Measurements from ENCODE around the gene CLDND2.

The CLDND2 gene

DNA sequence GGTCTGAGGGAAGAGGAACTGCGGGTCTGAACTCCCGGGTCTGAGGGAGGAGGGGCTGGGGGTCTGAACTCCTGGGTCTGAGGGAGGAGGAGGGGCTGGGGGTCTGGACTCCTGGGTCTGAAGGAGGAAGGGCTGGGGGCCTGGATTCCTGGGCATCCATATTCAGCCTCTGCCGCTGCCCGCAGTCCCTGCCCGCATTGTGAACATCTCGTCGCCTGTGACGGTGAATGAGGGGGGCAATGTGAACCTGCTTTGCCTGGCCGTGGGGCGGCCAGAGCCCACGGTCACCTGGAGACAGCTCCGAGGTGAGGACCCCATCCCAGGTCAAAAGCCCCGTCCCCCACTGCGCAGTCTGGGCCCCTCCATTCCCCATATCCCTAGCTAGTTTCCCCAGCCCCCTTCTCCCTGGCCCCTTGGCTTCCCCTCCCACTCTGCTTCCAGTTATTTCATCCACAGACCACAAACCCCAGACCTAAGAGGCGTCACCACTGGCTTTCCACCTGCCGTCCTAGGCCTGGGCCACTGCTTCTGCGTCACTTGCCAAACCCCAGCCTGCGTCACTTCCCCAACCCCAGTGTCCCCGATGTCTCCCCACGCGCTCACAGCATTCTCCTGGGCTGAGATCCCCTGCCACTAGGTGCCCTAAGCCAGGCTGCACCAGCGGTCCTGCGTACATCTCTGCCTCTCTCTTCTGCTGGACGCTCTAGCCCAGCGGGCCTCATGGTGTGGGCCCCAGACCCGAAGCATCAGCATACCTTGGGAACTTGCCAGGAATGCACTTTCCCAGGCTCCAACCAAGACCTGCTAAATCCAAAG, 43.4 kb downstream of the CLDND2 start:
- CTCF ChIA-PET: interaction anchor here (0.6 to 1.0 kb wide), 3 partner anchors 83 to 167 kb away, joined by 4 to 7 read pairs (median 4); no protein-coding TSS in a partner anchor
- no peak overlapping the region for H3K4me3 ChIP-seq (ENCODE audit: low read depth, low read length)
- H3K36me3 ChIP-seq (ENCODE audit: control insufficient read depth in 2 of 2, insufficient read depth in 1 of 2, low read length in 2 of 2): no peaks in the 10 kb centered on the region
- H3K4me1 ChIP-seq (ENCODE audit: control insufficient read depth, insufficient read depth, low read length): no peaks in the 10 kb centered on the region; the same call in 1 of the 2 replicates
- H3K9me3 ChIP-seq (ENCODE audit: control insufficient read depth, insufficient read depth, low read depth, low read length): no peaks in the 10 kb centered on the region
- H3K27ac ChIP-seq (ENCODE audit: extremely low read depth, low read depth, low read length): no peak overlapping the region
- TF ChIP-seq ZXDB (tag by site-specific recombination; IDR thresholded peaks at IDR 0.05) (no peak), ZSCAN30 (tag by site-specific recombination; IDR thresholded peaks at IDR 0.05) (no peak), SCRT2 (tag by site-specific recombination; IDR thresholded peaks at IDR 0.05) (no peak), SP2 (tag by site-specific recombination; IDR thresholded peaks at IDR 0.05) (no peak), ZNF473 (tag by site-specific recombination; IDR thresholded peaks at IDR 0.05) (no peak), ZNF623 (tag by site-specific recombination; IDR thresholded peaks at IDR 0.05) (no peak), ZNF19 (tag by site-specific recombination; IDR thresholded peaks at IDR 0.05; ENCODE audit: low read depth) (no peak), ZBTB1 (tag by site-specific recombination; IDR thresholded peaks at IDR 0.05) (no peak), ZNF571 (tag by site-specific recombination; IDR thresholded peaks at IDR 0.05) (no peak), ZNF449 (tag by site-specific recombination; IDR thresholded peaks at IDR 0.05) (no peak), KLF1 (tag by site-specific recombination; IDR thresholded peaks at IDR 0.05) (no peak), ZBTB17 (tag by site-specific recombination; IDR thresholded peaks at IDR 0.05) (no peak), KLF17 (tag by site-specific recombination; IDR thresholded peaks at IDR 0.05) (no peak), PBX3 (CRISPR knock-in tag; IDR thresholded peaks at IDR 0.05) (no peak), ZNF350 (tag by site-specific recombination; IDR thresholded peaks at IDR 0.05) (no peak), ZNF175 (tag by site-specific recombination; IDR thresholded peaks at IDR 0.05) (no peak)
- TF ChIP-seq, protein P1, sequence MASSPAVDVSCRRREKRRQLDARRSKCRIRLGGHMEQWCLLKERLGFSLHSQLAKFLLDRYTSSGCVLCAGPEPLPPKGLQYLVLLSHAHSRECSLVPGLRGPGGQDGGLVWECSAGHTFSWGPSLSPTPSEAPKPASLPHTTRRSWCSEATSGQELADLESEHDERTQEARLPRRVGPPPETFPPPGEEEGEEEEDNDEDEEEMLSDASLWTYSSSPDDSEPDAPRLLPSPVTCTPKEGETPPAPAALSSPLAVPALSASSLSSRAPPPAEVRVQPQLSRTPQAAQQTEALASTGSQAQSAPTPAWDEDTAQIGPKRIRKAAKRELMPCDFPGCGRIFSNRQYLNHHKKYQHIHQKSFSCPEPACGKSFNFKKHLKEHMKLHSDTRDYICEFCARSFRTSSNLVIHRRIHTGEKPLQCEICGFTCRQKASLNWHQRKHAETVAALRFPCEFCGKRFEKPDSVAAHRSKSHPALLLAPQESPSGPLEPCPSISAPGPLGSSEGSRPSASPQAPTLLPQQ (tag by site-specific recombination; IDR thresholded peaks at IDR 0.05): no peak
- TF ChIP-seq, protein P2, sequence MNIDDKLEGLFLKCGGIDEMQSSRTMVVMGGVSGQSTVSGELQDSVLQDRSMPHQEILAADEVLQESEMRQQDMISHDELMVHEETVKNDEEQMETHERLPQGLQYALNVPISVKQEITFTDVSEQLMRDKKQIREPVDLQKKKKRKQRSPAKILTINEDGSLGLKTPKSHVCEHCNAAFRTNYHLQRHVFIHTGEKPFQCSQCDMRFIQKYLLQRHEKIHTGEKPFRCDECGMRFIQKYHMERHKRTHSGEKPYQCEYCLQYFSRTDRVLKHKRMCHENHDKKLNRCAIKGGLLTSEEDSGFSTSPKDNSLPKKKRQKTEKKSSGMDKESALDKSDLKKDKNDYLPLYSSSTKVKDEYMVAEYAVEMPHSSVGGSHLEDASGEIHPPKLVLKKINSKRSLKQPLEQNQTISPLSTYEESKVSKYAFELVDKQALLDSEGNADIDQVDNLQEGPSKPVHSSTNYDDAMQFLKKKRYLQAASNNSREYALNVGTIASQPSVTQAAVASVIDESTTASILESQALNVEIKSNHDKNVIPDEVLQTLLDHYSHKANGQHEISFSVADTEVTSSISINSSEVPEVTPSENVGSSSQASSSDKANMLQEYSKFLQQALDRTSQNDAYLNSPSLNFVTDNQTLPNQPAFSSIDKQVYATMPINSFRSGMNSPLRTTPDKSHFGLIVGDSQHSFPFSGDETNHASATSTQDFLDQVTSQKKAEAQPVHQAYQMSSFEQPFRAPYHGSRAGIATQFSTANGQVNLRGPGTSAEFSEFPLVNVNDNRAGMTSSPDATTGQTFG (tag by site-specific recombination; IDR thresholded peaks at IDR 0.05; ENCODE audit: borderline replicate concordance): no peak
- TF ChIP-seq, protein P3, sequence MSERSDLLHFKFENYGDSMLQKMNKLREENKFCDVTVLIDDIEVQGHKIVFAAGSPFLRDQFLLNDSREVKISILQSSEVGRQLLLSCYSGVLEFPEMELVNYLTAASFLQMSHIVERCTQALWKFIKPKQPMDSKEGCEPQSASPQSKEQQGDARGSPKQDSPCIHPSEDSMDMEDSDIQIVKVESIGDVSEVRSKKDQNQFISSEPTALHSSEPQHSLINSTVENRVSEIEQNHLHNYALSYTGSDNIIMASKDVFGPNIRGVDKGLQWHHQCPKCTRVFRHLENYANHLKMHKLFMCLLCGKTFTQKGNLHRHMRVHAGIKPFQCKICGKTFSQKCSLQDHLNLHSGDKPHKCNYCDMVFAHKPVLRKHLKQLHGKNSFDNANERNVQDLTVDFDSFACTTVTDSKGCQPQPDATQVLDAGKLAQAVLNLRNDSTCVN (tag by site-specific recombination; optimal IDR thresholded peaks at IDR 0.05): no peak
- POLR2A ChIA-PET: no interaction called here
